CD4-positive, alpha-beta T cell (primary cell): Measurements from ENCODE around the gene HMCN1. TPM values are rescaled to one million over a fixed set of nuclear protein-coding genes. Genes with fewer than 3 reads are reported as not detected.

ENCODE experiments used
- ATAC-seq: fragments of 200-7000 bp; cut with Tn5 transposase; one replicate; pipeline ENCODE4 v1.10.0; 2022; ENCODE audit warnings: mild to moderate bottlenecking; ENCODE audit not compliant: poor library complexity
- CTCF ChIA-PET: fragments of 350-600 bp; sonication (Branson Sonifier 250); formaldehyde crosslinking; loops from one replicate; lab custom pipeline; 2021; ENCODE audit warnings: antibody characterized with exemption, inconsistent platforms; lab: Charles Lee
- POLR2A ChIA-PET: fragments of 350-600 bp; sonication (Branson Sonifier 250); formaldehyde crosslinking; loops from one replicate; lab custom pipeline; 2021; ENCODE audit warnings: antibody characterized with exemption, inconsistent platforms; lab: Charles Lee
- DNase-seq, 14 experiments: peaks; one replicate each; pipeline ENCODE4 v3.0.0-alpha.2; 2013 to 2020; ENCODE audit warnings: mixed read lengths in 2 of 14
- H3K27ac ChIP-seq, 2 donors: one replicate each; pipeline versions ENCODE4 v1.5.1 to v1.7.0; 2013; ENCODE audit warnings: low read length in 2 of 2, low read depth in 1 of 2, mild to moderate bottlenecking in 1 of 2
- H3K27me3 ChIP-seq, 2 experiments: 1 replicate in 1 of 2; 2 replicates in 1 of 2; pipeline versions ENCODE4 v1.6.1 to v1.7.0; 2013; ENCODE audit warnings: low read length in 2 of 2, control low read depth in 1 of 2, mild to moderate bottlenecking in 1 of 2, moderate library complexity in 1 of 2; ENCODE audit not compliant: insufficient read depth in 2 of 2, control insufficient read depth in 1 of 2
- H3K36me3 ChIP-seq: one replicate; pipeline ENCODE4 v1.6.1; 2013; ENCODE audit warnings: low read length, control low read depth; ENCODE audit not compliant: insufficient read depth
- H3K4me1 ChIP-seq: one replicate; pipeline ENCODE4 v1.6.1; 2013; ENCODE audit warnings: low read length, control low read depth; ENCODE audit not compliant: insufficient read depth
- H3K4me3 ChIP-seq: one replicate; pipeline ENCODE4 v1.5.1; 2013; ENCODE audit warnings: mild to moderate bottlenecking, low read length, moderate library complexity
- H3K9me3 ChIP-seq, 2 experiments: 1 replicate in 1 of 2; 2 replicates in 1 of 2; pipeline versions ENCODE4 v1.6.1 to v1.7.0; 2013; ENCODE audit warnings: low read length in 2 of 2, mild to moderate bottlenecking in 2 of 2, control low read depth in 1 of 2, moderate library complexity in 1 of 2; ENCODE audit not compliant: control insufficient read depth in 1 of 2, insufficient read depth in 1 of 2
- H3K27ac Mint-ChIP-seq: one replicate; pipeline ENCODE4 v1.8.0; 2020; ENCODE audit warnings: mixed read lengths
- H3K27me3 Mint-ChIP-seq: one replicate; pipeline ENCODE4 v1.8.0; 2021; ENCODE audit warnings: mixed read lengths
- H3K36me3 Mint-ChIP-seq: one replicate; pipeline ENCODE4 v1.8.0; 2021; ENCODE audit warnings: low read depth, mixed read lengths
- H3K4me1 Mint-ChIP-seq: one replicate; pipeline ENCODE4 v1.8.0; 2021; ENCODE audit warnings: low read depth, mixed read lengths
- H3K4me3 Mint-ChIP-seq: one replicate; pipeline ENCODE4 v1.8.0; 2020; ENCODE audit warnings: mild to moderate bottlenecking, mixed read lengths
- H3K9me3 Mint-ChIP-seq: one replicate; pipeline ENCODE4 v1.8.0; 2020; ENCODE audit warnings: mixed read lengths
- intact Hi-C, 2 experiments: fragments of 100-400 bp; cut with DNase I in 1 of 2; cut with micrococcal nuclease in 1 of 2; formaldehyde crosslinking; loops; one replicate each; pipeline versions ENCODE4 v1.15.1 to v1.9.0; 2023 to 2025; cut with DNase I, micrococcal nuclease
- total RNA-seq, 174 experiments: library from RNA in 2 of 174; stranded (reverse) in 2 of 174; gene quantifications; one replicate each; pipeline ENCODE4 v1.2.3 and lab custom pipeline; 2021 to 2026
- TF ChIP-seq, protein P1 (sequence below): fragments of 200-600 bp; IDR thresholded peaks from one replicate; pipeline ENCODE4 v1.8.0; 2022; ENCODE audit warnings: antibody characterized with exemption, mild to moderate bottlenecking

HMCN1 gene
- total RNA-seq, 2 experiments from 2014 or later, result 0.14 TPM

DNA sequence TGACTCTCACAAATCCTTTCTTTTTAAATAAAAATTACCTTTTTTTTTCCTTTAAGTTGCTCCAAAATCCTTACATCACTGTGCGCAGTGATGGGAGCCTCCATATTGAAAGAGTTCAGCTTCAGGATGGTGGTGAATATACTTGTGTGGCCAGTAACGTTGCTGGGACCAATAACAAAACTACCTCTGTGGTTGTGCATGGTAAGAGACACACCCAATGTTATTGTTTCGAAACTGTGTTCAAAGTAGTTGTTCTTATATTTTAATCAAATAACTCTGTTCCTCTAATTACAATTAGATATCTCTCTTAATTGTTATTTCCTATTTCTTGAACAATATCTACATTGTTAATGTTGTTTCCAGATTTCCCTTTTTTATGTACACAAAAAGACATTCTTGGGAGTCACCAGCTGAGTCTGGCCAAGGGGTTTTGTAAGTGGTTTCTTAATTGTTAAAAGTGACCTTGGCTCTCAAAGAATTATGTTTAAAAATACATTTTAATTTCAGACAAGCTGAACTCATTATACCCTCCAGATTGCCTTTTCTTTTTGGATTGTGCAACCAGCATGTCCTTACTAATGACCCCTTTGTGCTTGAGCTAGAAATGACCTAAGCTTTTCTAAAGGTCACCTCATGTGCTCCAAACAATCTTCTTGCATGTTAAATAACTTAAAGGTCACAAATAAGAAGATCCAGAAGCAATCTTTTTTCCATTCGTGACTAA lies 250.1 kb downstream of the HMCN1 start:
- H3K36me3 ChIP-seq, result no peaks in the 10 kb centered on the region
- no peaks in the 10 kb centered on the region for H3K4me1 ChIP-seq
- no peaks in the 10 kb centered on the region for H3K9me3 ChIP-seq
- H3K27me3 ChIP-seq, result no peaks in the 10 kb centered on the region
- Mint-ChIP-seq H3K4me1 (peaks cover 16% of the 10 kb centered on the region), H3K27me3 (no peaks in the 10 kb centered on the region), H3K9me3 (no peaks in the 10 kb centered on the region), H3K27ac (no peak overlapping the region), H3K4me3 (no peak overlapping the region), H3K36me3 (no peaks in the 10 kb centered on the region)
- ChIA-PET POLR2A (no interaction called here), CTCF (no interaction called here)
- TF ChIP-seq, protein P1, sequence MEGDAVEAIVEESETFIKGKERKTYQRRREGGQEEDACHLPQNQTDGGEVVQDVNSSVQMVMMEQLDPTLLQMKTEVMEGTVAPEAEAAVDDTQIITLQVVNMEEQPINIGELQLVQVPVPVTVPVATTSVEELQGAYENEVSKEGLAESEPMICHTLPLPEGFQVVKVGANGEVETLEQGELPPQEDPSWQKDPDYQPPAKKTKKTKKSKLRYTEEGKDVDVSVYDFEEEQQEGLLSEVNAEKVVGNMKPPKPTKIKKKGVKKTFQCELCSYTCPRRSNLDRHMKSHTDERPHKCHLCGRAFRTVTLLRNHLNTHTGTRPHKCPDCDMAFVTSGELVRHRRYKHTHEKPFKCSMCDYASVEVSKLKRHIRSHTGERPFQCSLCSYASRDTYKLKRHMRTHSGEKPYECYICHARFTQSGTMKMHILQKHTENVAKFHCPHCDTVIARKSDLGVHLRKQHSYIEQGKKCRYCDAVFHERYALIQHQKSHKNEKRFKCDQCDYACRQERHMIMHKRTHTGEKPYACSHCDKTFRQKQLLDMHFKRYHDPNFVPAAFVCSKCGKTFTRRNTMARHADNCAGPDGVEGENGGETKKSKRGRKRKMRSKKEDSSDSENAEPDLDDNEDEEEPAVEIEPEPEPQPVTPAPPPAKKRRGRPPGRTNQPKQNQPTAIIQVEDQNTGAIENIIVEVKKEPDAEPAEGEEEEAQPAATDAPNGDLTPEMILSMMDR, result no peak
- no peak overlapping the region for H3K4me3 ChIP-seq
- DNase-seq (no peak), ATAC-seq (no peak)
- no peak overlapping the region for H3K27ac ChIP-seq
- intact Hi-C loops, result no loop called here

DNA sequence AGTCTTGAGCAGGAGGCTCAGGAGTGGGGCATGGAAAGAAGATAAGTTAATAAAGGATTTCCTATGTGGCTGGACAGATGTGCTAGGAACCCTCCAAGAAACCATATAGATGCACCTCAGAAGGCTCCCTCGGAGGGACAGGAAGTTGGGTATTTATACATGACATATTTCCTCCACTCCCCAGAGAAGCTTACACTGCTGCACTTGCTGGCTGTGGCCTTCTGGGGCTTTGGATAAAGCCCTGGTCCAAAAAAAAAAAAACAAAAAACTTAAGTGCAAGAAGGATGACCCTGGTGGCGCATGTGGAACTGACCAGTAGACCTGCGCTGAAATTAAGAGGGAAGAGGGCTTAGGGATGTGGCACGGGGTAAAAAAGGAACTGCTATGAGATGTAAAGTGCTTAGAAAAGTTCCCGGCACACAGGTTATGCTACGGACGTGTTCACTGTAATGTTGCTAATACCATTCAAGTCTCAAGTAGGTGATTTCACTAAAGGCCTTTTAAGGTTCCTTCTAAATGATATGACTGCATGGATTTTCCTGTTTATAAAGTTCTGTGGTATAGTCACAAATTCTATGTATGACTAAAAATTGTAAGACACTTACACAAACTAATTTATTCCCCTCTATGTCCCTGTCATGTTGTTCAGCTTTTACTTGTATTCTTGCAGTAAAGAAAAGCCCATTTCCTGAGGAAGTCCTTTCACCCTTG lies 253.6 kb downstream of the HMCN1 start:
- Histone ChIP-seq H3K36me3 (no peaks in the 10 kb centered on the region), H3K9me3 (no peaks in the 10 kb centered on the region), H3K27ac (no peak overlapping the region), H3K4me3 (no peak overlapping the region), H3K4me1 (no peaks in the 10 kb centered on the region), H3K27me3 (no peaks in the 10 kb centered on the region)
- peaks cover 16% of the 10 kb centered on the region for H3K4me1 Mint-ChIP-seq
- peak overlapping the region; percentile 43 for H3K4me3 Mint-ChIP-seq
- CTCF ChIA-PET, result no interaction called here
- DNase-seq (no peak), ATAC-seq (no peak)
- H3K27me3 Mint-ChIP-seq, result no peaks in the 10 kb centered on the region
- peak overlapping the region; percentile 80 for H3K27ac Mint-ChIP-seq
- H3K9me3 Mint-ChIP-seq, result no peaks in the 10 kb centered on the region
- POLR2A ChIA-PET, result no interaction called here
- no peaks in the 10 kb centered on the region for H3K36me3 Mint-ChIP-seq
- TF ChIP-seq, protein P1, result no peak
- intact Hi-C loops, result no loop called here

DNA sequence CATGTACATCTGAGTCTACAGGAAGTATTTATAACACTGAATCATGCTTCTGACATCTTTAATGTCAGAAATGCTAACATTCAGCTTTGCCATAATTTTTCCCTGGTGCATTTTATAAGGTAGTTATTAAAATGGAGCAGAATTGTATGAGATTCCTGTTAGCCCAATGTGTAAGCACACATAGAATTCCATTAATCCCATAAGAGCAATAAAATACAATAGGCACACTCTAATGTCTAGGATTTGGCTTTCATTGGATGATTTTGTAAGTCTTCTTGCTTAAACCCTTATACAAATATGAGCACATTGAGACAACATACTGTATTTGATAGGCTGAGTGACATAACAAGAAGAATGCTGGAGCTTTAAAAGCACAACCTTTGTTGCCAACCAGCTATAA lies 256.4 kb downstream of the HMCN1 start:
- Histone ChIP-seq H3K4me3 (no peak overlapping the region), H3K27ac (no peak overlapping the region), H3K9me3 (no peaks in the 10 kb centered on the region), H3K36me3 (no peaks in the 10 kb centered on the region), H3K4me1 (no peaks in the 10 kb centered on the region), H3K27me3 (no peaks in the 10 kb centered on the region)
- intact Hi-C loops, result no loop called here
- Mint-ChIP-seq H3K4me3 (no peak overlapping the region), H3K36me3 (no peaks in the 10 kb centered on the region), H3K4me1 (peaks cover 19% of the 10 kb centered on the region), H3K27ac (no peak overlapping the region), H3K27me3 (no peaks in the 10 kb centered on the region), H3K9me3 (no peaks in the 10 kb centered on the region)
- ATAC-seq, result no peak
- CTCF ChIA-PET, result no interaction called here
- POLR2A ChIA-PET, result no interaction called here
- no peak for DNase-seq
- TF ChIP-seq, protein P1, result no peak
